ENCODE results near the gene CYLC2.

DNA sequence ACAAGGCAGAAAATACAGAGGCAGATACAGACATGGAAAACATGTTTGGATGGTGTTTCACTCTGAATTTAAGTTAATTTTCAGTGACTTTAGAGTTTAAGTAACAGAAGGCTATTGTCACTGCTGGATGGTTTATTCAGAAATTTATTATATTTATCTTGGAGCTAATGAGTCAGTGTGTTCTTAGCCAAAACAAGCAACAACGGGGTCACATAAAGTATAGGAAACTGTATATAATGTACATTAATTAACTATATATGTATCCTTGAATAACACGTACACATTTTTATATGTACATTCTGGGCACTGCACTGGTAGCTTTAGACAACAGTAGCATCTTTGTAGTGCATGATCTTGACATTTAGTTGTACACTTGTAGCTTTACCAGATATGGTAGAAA is 30.7 kb downstream of the CYLC2 start:
- TF ChIP-seq, protein P1, sequence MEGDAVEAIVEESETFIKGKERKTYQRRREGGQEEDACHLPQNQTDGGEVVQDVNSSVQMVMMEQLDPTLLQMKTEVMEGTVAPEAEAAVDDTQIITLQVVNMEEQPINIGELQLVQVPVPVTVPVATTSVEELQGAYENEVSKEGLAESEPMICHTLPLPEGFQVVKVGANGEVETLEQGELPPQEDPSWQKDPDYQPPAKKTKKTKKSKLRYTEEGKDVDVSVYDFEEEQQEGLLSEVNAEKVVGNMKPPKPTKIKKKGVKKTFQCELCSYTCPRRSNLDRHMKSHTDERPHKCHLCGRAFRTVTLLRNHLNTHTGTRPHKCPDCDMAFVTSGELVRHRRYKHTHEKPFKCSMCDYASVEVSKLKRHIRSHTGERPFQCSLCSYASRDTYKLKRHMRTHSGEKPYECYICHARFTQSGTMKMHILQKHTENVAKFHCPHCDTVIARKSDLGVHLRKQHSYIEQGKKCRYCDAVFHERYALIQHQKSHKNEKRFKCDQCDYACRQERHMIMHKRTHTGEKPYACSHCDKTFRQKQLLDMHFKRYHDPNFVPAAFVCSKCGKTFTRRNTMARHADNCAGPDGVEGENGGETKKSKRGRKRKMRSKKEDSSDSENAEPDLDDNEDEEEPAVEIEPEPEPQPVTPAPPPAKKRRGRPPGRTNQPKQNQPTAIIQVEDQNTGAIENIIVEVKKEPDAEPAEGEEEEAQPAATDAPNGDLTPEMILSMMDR (IDR thresholded peaks at IDR 0.05), result no peak
- no peak for TF ChIP-seq EZH2 (IDR thresholded peaks at IDR 0.05; ENCODE audit: borderline replicate concordance, insufficient read depth, low read depth, low read length, poor library complexity, severe bottlenecking)

Measured in B cell (primary cell).